Esophagus squamous epithelium (tissue), 5 donors: ENCODE data around the gene VSIG2. TPM values are rescaled to one million over a fixed set of nuclear protein-coding genes. Genes with fewer than 3 reads are reported as not detected.

ENCODE experiments used
- DNase-seq: peaks from one replicate; lab custom pipeline; 2025; lab: John Stamatoyannopoulos, UW
- H3K27ac ChIP-seq, 4 donors: fragments of 200-600 bp; sonication (generic); one replicate each; pipeline ENCODE4 v1.5.1; 2016 to 2019; ENCODE audit warnings: mild to moderate bottlenecking in 1 of 4
- H3K27me3 ChIP-seq, 4 donors: fragments of 200-600 bp; sonication (generic); 1 replicate in 3 of 4; 2 replicates in 1 of 4; pipeline versions ENCODE4 v1.5.1 to v1.6.0; 2017 to 2021; ENCODE audit warnings: antibody characterized with exemption in 1 of 4
- H3K36me3 ChIP-seq, 3 donors: fragments of 200-600 bp; sonication (generic); one replicate each; pipeline ENCODE4 v1.5.1; 2016 to 2019
- H3K4me1 ChIP-seq, 3 donors: fragments of 200-600 bp; sonication (generic); one replicate each; pipeline ENCODE4 v1.5.1; 2017 to 2019
- H3K4me3 ChIP-seq, 4 donors: fragments of 200-600 bp; sonication (generic); 1 replicate in 3 of 4; 2 replicates in 1 of 4; pipeline ENCODE4 v1.5.1; 2016 to 2019; ENCODE audit warnings: mild to moderate bottlenecking in 2 of 4, moderate library complexity in 1 of 4
- H3K9me3 ChIP-seq, 3 donors: fragments of 200-600 bp; sonication (generic); one replicate each; pipeline ENCODE4 v1.5.1; 2016 to 2019
- CTCF ChIP-seq, 6 experiments: fragments of 450-650 bp in 4 of 6; fragments of 200-600 bp in 2 of 6; sonication (generic) in 2 of 6; IDR thresholded peaks; one replicate each; pipeline ENCODE4 v1.5.1; 2016 to 2019; ENCODE audit warnings: antibody characterized with exemption in 6 of 6, mild to moderate bottlenecking in 4 of 6, moderate library complexity in 4 of 6
- POLR2A ChIP-seq, 4 donors: fragments of 450-650 bp; IDR thresholded peaks; one replicate each; pipeline ENCODE4 v1.6.1; 2017; ENCODE audit warnings: antibody characterized with exemption in 4 of 4, mild to moderate bottlenecking in 4 of 4, moderate library complexity in 3 of 4
- WGBS, 2 donors: methylation state at CpG; one replicate each; pipeline ENCODE4 v1.1.5; 2018; 5-methylcytosine and 5-hydroxymethylcytosine counted together
- intact Hi-C: fragments of 100-400 bp; cut with DNase I; formaldehyde crosslinking; loops from one replicate; pipeline ENCODE4 v1.15.0; 2022
- total RNA-seq, 4 donors: library from RNA; depleted of rRNA; stranded (reverse); fragments of >200 nt; gene quantifications; one replicate each; pipeline ENCODE4 v1.1.0, GENCODE V29; 2016
- donor health status: DM: yes; HTN: yes; CAD: no.

Gene VSIG2
- total RNA-seq, 4 donors from 2014 or later = 5.1 to 10.2 (median 7.6) TPM

GRCh38 chr11:124748481-124749343 lies 3.3 kb downstream of the VSIG2 start:
- Histone ChIP-seq H3K9me3 (no peaks in the 10 kb centered on the region), H3K27ac (peak overlapping the region; percentile 63 to 83 (median 78)), H3K27me3 (peaks cover 0 to 92% (median 1%) of the 10 kb centered on the region in 4 donors), H3K36me3 (peaks cover 0 to 4% (median 0%) of the 10 kb centered on the region in 3 donors), H3K4me1 (peaks cover 24 to 67% (median 35%) of the 10 kb centered on the region in 3 donors), H3K4me3 (no peak overlapping the region)
- TF ChIP-seq POLR2A (IDR thresholded peaks at IDR 0.05) (no peak), CTCF (IDR thresholded peaks at IDR 0.05) (no peak)
- intact Hi-C loops = no loop called here
- WGBS, 2 donors = 21 to 49% methylated on average over 7 to 11 of the region's 12 CpGs
- no peak for DNase-seq

GRCh38 chr11:124748100-124748418 lies 4.0 kb downstream of the VSIG2 start:
- H3K4me1 ChIP-seq = peaks cover 24 to 61% (median 34%) of the 10 kb centered on the region in 3 donors
- DNase-seq = no peak
- peaks cover 0 to 92% (median 1%) of the 10 kb centered on the region in 4 donors for H3K27me3 ChIP-seq
- intact Hi-C loops = no loop called here
- H3K36me3 ChIP-seq = no peaks in the 10 kb centered on the region
- H3K27ac ChIP-seq = peak overlapping the region; percentile 63 to 83 (median 78)
- no peak for TF ChIP-seq POLR2A (IDR thresholded peaks at IDR 0.05)
- TF ChIP-seq CTCF (IDR thresholded peaks at IDR 0.05) = no peak
- 53 to 75% methylated on average over 6 of the region's 7 CpGs for WGBS, 2 donors
- no peaks in the 10 kb centered on the region for H3K9me3 ChIP-seq
- no peak overlapping the region for H3K4me3 ChIP-seq

GRCh38 chr11:124747406-124748099 lies 4.5 kb downstream of the VSIG2 start:
- no peak for DNase-seq
- WGBS, 2 donors = 68 to 70% methylated on average over 11 to 14 of the region's 14 CpGs
- intact Hi-C loops = no loop called here

GRCh38 chr11:124746621-124747243 lies 5.3 kb downstream of the VSIG2 start:
- Histone ChIP-seq H3K9me3 (no peaks in the 10 kb centered on the region), H3K27ac (peak overlapping the region; percentile 63 to 83 (median 78)), H3K36me3 (no peaks in the 10 kb centered on the region), H3K27me3 (peaks cover 0 to 92% (median under 1%) of the 10 kb centered on the region in 4 donors), H3K4me3 (peak overlapping the region; percentile 33 to 74 (median 55)), H3K4me1 (peaks cover 16 to 48% (median 27%) of the 10 kb centered on the region in 3 donors)
- peak; percentile 42 for DNase-seq
- intact Hi-C loops = no loop called here
- WGBS, 2 donors = 4% methylated on average over 15 to 17 of the region's 37 CpGs
- TF ChIP-seq POLR2A (IDR thresholded peaks at IDR 0.05) = peak in 3 of 4 donors; percentile 51 to 71 (median 67)
- peak in 5 of 6 experiments; percentile 35 to 56 (median 49) for TF ChIP-seq CTCF (IDR thresholded peaks at IDR 0.05)

More at GRCh38 chr11:124747406-124748099, 4.5 kb downstream of the VSIG2 start:
- peaks cover 24 to 56% (median 31%) of the 10 kb centered on the region in 3 donors for H3K4me1 ChIP-seq
- H3K27me3 ChIP-seq = peaks cover 0 to 93% (median 1%) of the 10 kb centered on the region in 4 donors
- H3K4me3 ChIP-seq = peak overlapping the region in 3 of 4 donors; percentile 51 to 74 (median 59)
- H3K27ac ChIP-seq = peak overlapping the region; percentile 63 to 83 (median 78)
- no peak for TF ChIP-seq CTCF (IDR thresholded peaks at IDR 0.05)
- TF ChIP-seq POLR2A (IDR thresholded peaks at IDR 0.05) = no peak
- no peaks in the 10 kb centered on the region for H3K9me3 ChIP-seq
- H3K36me3 ChIP-seq = no peaks in the 10 kb centered on the region
